Sigmoid colon (tissue), 7 donors: Measurements from ENCODE around the gene ZCCHC24. TPM values are rescaled to one million over a fixed set of nuclear protein-coding genes. Genes with fewer than 3 reads are reported as not detected.
A peak's percentile ranks its signal among the peaks of the same experiment; 100 is the strongest.

Experiments
- DNase-seq: peaks from one replicate; pipeline ENCODE4 v3.0.0-alpha.2; 2019
- H3K27ac ChIP-seq, 4 donors: fragments of 200-600 bp; sonication (generic); one replicate each; pipeline ENCODE4 v1.5.1; 2016 to 2019; ENCODE audit warnings: mild to moderate bottlenecking in 1 of 4
- H3K27me3 ChIP-seq, 3 donors: fragments of 200-600 bp; sonication (generic); one replicate each; pipeline ENCODE4 v1.5.1; 2019; ENCODE audit warnings: mild to moderate bottlenecking in 1 of 3
- H3K36me3 ChIP-seq, 4 donors: fragments of 200-600 bp; sonication (generic); one replicate each; pipeline ENCODE4 v1.5.1; 2016 to 2019
- H3K4me1 ChIP-seq, 4 donors: fragments of 200-600 bp; sonication (generic); one replicate each; pipeline ENCODE4 v1.5.1; 2017 to 2019
- H3K4me3 ChIP-seq, 4 donors: fragments of 200-600 bp; sonication (generic); one replicate each; pipeline ENCODE4 v1.5.1; 2017 to 2019; ENCODE audit warnings: mild to moderate bottlenecking in 2 of 4, moderate library complexity in 1 of 4
- H3K9me3 ChIP-seq, 4 donors: fragments of 200-600 bp in 3 of 4; sonication (generic) in 3 of 4; one replicate each; pipeline versions ENCODE4 v1.5.1 to v1.6.1; 2013 to 2019
- EP300 ChIP-seq, 4 donors: sonication (generic); formaldehyde crosslinking; IDR thresholded peaks; one replicate each; pipeline ENCODE4 v1.6.1; 2017; ENCODE audit warnings: antibody characterized with exemption in 4 of 4
- POLR2A ChIP-seq, 2 donors: fragments of 450-650 bp; IDR thresholded peaks; one replicate each; pipeline ENCODE4 v1.6.1; 2016; ENCODE audit warnings: antibody characterized with exemption in 2 of 2, mild to moderate bottlenecking in 2 of 2, moderate library complexity in 2 of 2
- POLR2AphosphoS5 ChIP-seq, 4 donors: sonication (generic); formaldehyde crosslinking; IDR thresholded peaks; one replicate each; pipeline ENCODE4 v1.6.1; 2017; ENCODE audit warnings: antibody characterized with exemption in 4 of 4
- WGBS, 2 donors: extraction: QIAGEN DNeasy Blood & Tissue Kit; methylation state at CpG; one replicate each; pipeline ENCODE4 v1.1.7; 2013; 5-methylcytosine and 5-hydroxymethylcytosine counted together
- intact Hi-C: fragments of 100-400 bp; cut with DNase I; formaldehyde crosslinking; loops from one replicate; pipeline ENCODE4 v1.15.1; 2023
- polyA plus RNA-seq, 3 donors: library from polyadenylated mRNA; stranded (reverse); fragments of 200-250 nt; gene quantifications; one replicate each; pipeline ENCODE4 v1.2.3, GENCODE V29; 2013
- total RNA-seq, 4 donors: library from RNA; depleted of rRNA; stranded (reverse); fragments of >200 nt; gene quantifications; one replicate each; pipeline ENCODE4 v1.1.0, GENCODE V29; 2016
- TF ChIP-seq, protein P1 (sequence below), 4 experiments: fragments of 450-650 bp in 3 of 4; fragments of 200-600 bp in 1 of 4; IDR thresholded peaks; one replicate each; pipeline ENCODE4 v1.5.1; 2016 to 2019; ENCODE audit warnings: antibody characterized with exemption in 4 of 4, mild to moderate bottlenecking in 3 of 4, moderate library complexity in 2 of 4
- donor health status: healthy with polysubstance abuse.
- donor health status: Bipolar disorder and iron deficiency.
- donor health status: healthy.

ZCCHC24 gene
- total RNA-seq (100 to 1,000 TPM in 3 of 4 donors, 10 to 100 TPM in 1; 82.6 to 141 (median 121) TPM), polyA plus RNA-seq (10 to 100 TPM in 2 of 3 donors, 1 to 10 TPM in 1; 7.6 to 31.2 (median 21.1) TPM)

DNA sequence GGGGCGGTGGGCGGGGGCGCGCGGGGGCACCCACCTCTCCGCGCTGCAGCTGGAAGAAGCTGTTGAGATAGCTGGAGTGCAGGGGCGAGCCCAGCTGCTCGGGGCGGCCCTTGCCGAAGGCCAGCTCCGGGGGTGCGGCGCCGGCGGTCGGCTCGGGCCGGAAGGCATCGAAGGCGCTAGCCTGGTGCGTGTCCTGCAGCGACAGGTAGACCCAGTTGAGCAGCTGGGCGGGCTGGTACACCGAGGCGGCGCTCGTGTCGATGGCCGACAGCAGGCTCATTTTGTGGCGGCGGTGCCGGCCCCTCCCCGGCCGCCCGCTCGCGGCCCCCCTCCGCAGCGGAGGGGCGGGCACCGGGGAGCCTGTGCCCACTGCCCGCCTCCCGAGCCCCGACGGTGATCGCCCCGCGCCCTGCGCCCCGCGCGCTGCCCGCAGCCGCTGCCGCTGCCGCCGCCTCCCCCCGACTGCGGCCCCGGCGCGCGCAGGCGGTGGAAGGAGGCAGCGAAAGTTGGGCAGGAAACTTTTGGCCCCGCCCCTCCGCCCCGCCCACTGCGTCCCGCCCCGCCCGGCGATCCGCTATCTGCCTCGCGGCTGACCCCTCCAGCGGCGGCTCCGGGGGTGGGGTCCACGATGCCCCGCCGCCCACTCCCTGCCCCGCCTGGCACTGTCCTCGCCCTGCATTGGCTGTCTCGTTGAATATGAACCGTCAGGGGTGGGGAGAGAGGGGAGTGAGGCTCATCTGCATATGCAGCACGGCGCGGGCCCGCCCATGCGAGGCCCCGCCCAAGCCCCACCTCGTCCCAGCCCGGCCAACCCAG is at the start of gene ZCCHC24:
TSS of gene ZCCHC24 (minus strand) at position 464 of the 816 bp plus-strand sequence. CDS start at position 280, 184 bp downstream.
- WGBS, 2 donors = 1% methylated on average over 95 of the region's 95 CpGs
- Histone ChIP-seq H3K4me3 (peak within 1 kb of the TSS; percentile 94 to 100 (median 99)), H3K27me3 (no peaks in the 10 kb centered on the region), H3K9me3 (no peaks in the 10 kb centered on the region), H3K4me1 (peaks cover 0 to 48% (median 44%) of the 10 kb centered on the region in 4 donors), H3K27ac (peak within 1 kb of the TSS in 3 of 4 donors; percentile 98 to 100 (median 99)), H3K36me3 (no peaks in the 10 kb centered on the region)
- peak; percentile 99 for DNase-seq
- intact Hi-C loops = loop anchor here (2.0 to 5.0 kb wide), 2 partner anchors 45 to 173 kb away; no protein-coding TSS in a partner anchor
- TF ChIP-seq POLR2AphosphoS5 (IDR thresholded peaks at IDR 0.05) (peak in 1 of 4 donors; percentile 57), EP300 (IDR thresholded peaks at IDR 0.05) (peak in 1 of 4 donors; percentile 4), POLR2A (IDR thresholded peaks at IDR 0.05) (no peak)

DNA sequence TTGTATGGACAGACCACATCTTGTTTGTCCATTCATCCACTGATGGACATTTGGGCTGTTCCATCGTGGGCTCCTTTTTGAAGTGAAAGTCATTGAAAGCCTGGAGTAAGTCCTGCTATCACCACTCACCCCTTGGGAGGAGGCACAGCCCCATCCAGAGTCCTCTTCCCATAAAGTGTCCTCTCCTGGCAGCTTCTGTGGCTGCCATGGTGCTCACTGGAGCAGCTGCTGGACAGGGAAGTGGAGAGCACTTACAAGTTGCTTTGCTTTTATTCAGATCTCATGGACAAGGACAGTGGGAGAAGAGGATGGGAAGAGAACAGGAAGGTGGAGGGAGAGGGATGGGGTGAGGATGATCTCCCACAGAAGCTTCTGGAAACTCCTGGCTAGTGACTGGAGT is 48.4 kb upstream of the ZCCHC24 start:
- Histone ChIP-seq H3K9me3 (no peaks in the 10 kb centered on the region), H3K4me1 (peaks cover 0 to 18% (median 10%) of the 10 kb centered on the region in 4 donors), H3K27me3 (no peaks in the 10 kb centered on the region), H3K36me3 (no peaks in the 10 kb centered on the region), H3K27ac (no peak overlapping the region), H3K4me3 (no peak overlapping the region)
- TF ChIP-seq POLR2A (IDR thresholded peaks at IDR 0.05) = no peak
- TF ChIP-seq, protein P1, sequence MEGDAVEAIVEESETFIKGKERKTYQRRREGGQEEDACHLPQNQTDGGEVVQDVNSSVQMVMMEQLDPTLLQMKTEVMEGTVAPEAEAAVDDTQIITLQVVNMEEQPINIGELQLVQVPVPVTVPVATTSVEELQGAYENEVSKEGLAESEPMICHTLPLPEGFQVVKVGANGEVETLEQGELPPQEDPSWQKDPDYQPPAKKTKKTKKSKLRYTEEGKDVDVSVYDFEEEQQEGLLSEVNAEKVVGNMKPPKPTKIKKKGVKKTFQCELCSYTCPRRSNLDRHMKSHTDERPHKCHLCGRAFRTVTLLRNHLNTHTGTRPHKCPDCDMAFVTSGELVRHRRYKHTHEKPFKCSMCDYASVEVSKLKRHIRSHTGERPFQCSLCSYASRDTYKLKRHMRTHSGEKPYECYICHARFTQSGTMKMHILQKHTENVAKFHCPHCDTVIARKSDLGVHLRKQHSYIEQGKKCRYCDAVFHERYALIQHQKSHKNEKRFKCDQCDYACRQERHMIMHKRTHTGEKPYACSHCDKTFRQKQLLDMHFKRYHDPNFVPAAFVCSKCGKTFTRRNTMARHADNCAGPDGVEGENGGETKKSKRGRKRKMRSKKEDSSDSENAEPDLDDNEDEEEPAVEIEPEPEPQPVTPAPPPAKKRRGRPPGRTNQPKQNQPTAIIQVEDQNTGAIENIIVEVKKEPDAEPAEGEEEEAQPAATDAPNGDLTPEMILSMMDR (IDR thresholded peaks at IDR 0.05) = no peak
- WGBS, 2 donors = 55 to 69% methylated on average over 1 of the region's 1 CpG
- no peak for DNase-seq
- intact Hi-C loops = no loop called here

DNA sequence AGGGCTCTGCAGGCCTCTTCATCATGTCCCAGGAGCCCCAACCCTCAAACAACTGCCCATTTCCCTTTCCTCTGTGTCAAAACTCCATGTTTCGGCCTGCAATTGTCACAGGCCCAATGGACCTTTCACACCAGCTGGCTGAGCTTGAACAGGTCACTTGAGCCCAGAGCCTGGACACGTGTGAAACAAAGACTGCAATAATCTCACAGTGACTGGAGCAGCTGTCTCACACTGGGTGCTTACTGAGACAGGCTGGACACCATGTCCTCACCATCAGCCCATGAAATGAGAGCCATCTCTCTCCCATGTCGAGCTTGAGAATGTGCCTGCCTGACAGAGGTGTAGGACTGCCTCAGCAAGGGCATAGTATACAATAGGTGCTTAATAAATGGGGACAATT is 47.4 kb upstream of the ZCCHC24 start:
- Histone ChIP-seq H3K4me1 (peaks cover 0 to 28% (median 19%) of the 10 kb centered on the region in 4 donors), H3K27ac (no peak overlapping the region), H3K4me3 (no peak overlapping the region), H3K27me3 (no peaks in the 10 kb centered on the region), H3K9me3 (no peaks in the 10 kb centered on the region), H3K36me3 (no peaks in the 10 kb centered on the region)
- WGBS, 2 donors = 76 to 79% methylated on average over 3 of the region's 3 CpGs
- no peak for TF ChIP-seq POLR2AphosphoS5 (IDR thresholded peaks at IDR 0.05)
- TF ChIP-seq, protein P1 (IDR thresholded peaks at IDR 0.05) = no peak
- no peak for TF ChIP-seq EP300 (IDR thresholded peaks at IDR 0.05)
- TF ChIP-seq POLR2A (IDR thresholded peaks at IDR 0.05) = no peak
- no peak for DNase-seq
- intact Hi-C loops = no loop called here

DNA sequence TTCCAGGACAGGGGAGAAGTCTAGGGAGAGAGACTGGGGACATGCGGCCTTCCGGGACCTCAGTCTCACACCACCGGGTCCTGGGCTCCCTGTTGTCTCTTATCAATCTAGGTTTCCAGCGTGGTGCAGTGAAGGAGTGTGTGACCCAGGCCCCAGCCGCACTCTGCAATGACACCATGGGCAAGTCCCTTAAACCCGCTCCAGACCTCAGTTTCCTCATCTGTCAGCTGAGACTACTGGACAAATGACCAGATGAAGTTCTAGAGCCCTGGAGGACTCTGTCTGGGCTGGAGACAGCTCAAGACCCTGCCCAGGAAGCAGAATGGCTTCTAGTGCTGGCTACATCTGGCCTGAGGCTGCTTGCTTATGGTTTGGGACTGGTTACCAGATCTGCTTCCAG is 46.8 kb upstream of the ZCCHC24 start:
- no peaks in the 10 kb centered on the region for H3K36me3 ChIP-seq
- peaks cover 0 to 33% (median 24%) of the 10 kb centered on the region in 4 donors for H3K4me1 ChIP-seq
- 96 to 98% methylated on average over 6 of the region's 6 CpGs for WGBS, 2 donors
- no peaks in the 10 kb centered on the region for H3K9me3 ChIP-seq
- DNase-seq = no peak
- TF ChIP-seq EP300 (IDR thresholded peaks at IDR 0.05) (no peak), POLR2A (IDR thresholded peaks at IDR 0.05) (no peak), POLR2AphosphoS5 (IDR thresholded peaks at IDR 0.05) (no peak)
- TF ChIP-seq, protein P1 (IDR thresholded peaks at IDR 0.05) = no peak
- H3K27ac ChIP-seq = no peak overlapping the region
- intact Hi-C loops = no loop called here
- no peaks in the 10 kb centered on the region for H3K27me3 ChIP-seq
- H3K4me3 ChIP-seq = no peak overlapping the region

DNA sequence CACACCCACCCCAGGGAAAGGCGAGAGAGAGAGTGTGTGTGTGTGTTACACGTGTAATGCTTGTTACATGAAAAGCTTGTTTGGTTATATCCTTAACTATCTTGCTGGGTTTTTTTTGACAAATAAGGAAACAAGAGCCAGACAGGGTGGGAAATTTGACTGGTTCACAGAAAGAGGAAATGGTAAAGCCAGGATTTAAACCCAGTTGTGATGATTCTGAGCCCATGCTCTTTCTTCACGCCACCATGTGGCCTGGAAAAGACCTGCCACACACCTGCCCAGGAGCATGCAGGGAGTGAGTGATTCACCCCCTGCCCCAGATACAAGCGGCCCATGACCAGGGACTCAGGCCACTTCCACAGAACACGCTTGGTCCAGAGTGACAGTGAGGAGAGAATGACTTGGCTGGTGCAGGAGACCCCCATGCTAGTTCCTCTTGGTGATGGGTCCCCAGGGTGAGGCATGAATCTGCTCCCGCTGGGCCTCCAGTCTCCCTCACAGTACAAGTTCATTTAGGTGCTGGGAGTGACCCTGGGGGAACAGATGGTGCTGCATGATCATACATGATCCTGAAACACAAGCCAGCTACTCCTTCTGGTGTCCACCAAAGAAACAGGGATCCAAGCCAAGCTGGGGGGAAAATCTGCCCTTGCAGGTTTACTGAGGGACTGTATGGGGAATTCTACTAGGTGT is 45.9 kb upstream of the ZCCHC24 start:
- H3K9me3 ChIP-seq = no peaks in the 10 kb centered on the region
- no peak overlapping the region for H3K4me3 ChIP-seq
- H3K27ac ChIP-seq = peak overlapping the region; percentile 12 to 63 (median 50)
- H3K4me1 ChIP-seq = peaks cover 0 to 35% (median 24%) of the 10 kb centered on the region in 4 donors
- TF ChIP-seq POLR2AphosphoS5 (IDR thresholded peaks at IDR 0.05) (no peak), POLR2A (IDR thresholded peaks at IDR 0.05) (no peak), EP300 (IDR thresholded peaks at IDR 0.05) (no peak)
- TF ChIP-seq, protein P1 (IDR thresholded peaks at IDR 0.05) = no peak
- DNase-seq = no peak
- H3K27me3 ChIP-seq = no peaks in the 10 kb centered on the region
- 85 to 86% methylated on average over 6 of the region's 6 CpGs for WGBS, 2 donors
- no peaks in the 10 kb centered on the region for H3K36me3 ChIP-seq
- intact Hi-C loops = no loop called here
